Measurements from ENCODE around the gene URB1.

GRCh38 chr21:32368386-32368785 lies 24.4 kb downstream of the URB1 start:
- TF ChIP-seq CTCF (IDR thresholded peaks at IDR 0.05): no peak
- TF ChIP-seq EP300 (IDR thresholded peaks at IDR 0.05): no peak
- TF ChIP-seq POLR2A (IDR thresholded peaks at IDR 0.05): no peak
